ENCODE measurements around the gene NOX5. TPM values are rescaled to one million over a fixed set of nuclear protein-coding genes. Genes with fewer than 3 reads are reported as not detected.

The NOX5 gene
- total RNA-seq, 1 donor from 2014 or later, result not detected

DNA sequence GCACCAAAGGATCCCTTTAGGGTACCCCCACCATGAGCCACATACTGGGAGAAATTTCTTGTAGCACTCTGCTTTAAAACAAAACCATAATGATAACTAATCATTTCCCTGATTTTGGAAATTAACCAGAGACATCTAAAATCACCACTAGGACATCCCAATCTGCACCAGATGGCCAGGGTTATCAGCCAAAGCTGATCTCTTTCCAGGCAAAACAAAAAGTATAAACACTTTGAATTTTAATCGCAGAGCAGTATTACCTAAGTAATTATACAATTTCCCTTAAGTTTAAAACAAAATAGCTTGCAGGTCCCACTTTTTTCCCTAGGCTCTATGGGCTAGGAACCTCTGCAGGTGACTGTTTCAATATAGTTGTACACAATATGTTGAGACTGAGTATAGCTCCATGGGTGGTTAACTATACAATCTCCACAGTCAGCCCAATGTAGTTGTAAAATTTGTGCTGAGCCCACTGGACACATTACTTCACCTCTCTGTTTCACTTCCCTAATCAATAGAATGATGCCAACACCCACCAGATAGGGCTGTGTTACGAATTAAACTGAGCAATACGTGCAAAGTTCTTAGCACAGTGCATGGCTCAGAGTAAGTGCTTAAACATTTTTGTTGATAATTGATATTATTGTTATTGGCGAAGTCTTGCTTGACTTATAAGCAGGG lies 629 bp upstream of the NOX5 start:
- Mint-ChIP-seq H3K36me3 (ENCODE audit: unreplicated experiment) (peaks cover 2% of the 10 kb centered on the region), H3K27ac (ENCODE audit: unreplicated experiment) (no peak overlapping the region), H3K9me3 (ENCODE audit: unreplicated experiment) (peaks cover 7% of the 10 kb centered on the region), H3K4me1 (ENCODE audit: unreplicated experiment) (peaks cover 6% of the 10 kb centered on the region), H3K27me3 (ENCODE audit: unreplicated experiment) (peaks cover 23% of the 10 kb centered on the region), H3K4me3 (ENCODE audit: unreplicated experiment) (no peak overlapping the region)
- DNase-seq (ENCODE audit: extremely low spot score, unreplicated experiment), result peak; percentile 3
- TF ChIP-seq, protein P1, sequence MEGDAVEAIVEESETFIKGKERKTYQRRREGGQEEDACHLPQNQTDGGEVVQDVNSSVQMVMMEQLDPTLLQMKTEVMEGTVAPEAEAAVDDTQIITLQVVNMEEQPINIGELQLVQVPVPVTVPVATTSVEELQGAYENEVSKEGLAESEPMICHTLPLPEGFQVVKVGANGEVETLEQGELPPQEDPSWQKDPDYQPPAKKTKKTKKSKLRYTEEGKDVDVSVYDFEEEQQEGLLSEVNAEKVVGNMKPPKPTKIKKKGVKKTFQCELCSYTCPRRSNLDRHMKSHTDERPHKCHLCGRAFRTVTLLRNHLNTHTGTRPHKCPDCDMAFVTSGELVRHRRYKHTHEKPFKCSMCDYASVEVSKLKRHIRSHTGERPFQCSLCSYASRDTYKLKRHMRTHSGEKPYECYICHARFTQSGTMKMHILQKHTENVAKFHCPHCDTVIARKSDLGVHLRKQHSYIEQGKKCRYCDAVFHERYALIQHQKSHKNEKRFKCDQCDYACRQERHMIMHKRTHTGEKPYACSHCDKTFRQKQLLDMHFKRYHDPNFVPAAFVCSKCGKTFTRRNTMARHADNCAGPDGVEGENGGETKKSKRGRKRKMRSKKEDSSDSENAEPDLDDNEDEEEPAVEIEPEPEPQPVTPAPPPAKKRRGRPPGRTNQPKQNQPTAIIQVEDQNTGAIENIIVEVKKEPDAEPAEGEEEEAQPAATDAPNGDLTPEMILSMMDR (IDR thresholded peaks at IDR 0.05), result no peak

DNA sequence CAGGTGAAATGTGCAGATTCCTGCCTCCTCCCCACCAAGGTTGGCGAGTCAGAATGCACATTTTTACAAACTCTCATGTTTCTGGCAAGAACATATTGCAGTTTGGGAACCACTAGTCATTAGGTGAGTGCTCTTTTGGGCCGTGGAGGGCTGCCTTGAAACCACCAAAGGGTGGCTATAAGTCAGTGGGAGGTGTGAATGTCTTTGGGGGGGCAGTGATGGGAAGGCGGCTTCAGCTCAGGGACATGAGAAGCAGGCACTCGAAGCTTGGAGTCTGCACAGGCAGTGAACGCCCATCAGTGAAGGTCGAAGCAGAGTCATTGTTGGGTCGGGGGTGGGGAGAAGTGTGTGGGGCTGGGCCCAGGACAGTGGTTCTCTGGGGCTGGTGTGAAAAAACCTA lies 1.1 kb downstream of the NOX5 start:
- no peak overlapping the region for H3K4me3 Mint-ChIP-seq (ENCODE audit: unreplicated experiment)
- H3K4me1 Mint-ChIP-seq (ENCODE audit: unreplicated experiment), result no peaks in the 10 kb centered on the region
- TF ChIP-seq, protein P1 (IDR thresholded peaks at IDR 0.05), result no peak
- peak; percentile 40 for DNase-seq (ENCODE audit: extremely low spot score, unreplicated experiment)
- no peaks in the 10 kb centered on the region for H3K9me3 Mint-ChIP-seq (ENCODE audit: unreplicated experiment)
- no peak overlapping the region for H3K27ac Mint-ChIP-seq (ENCODE audit: unreplicated experiment)
- H3K27me3 Mint-ChIP-seq (ENCODE audit: unreplicated experiment), result peaks cover 34% of the 10 kb centered on the region
- H3K36me3 Mint-ChIP-seq (ENCODE audit: unreplicated experiment), result no peaks in the 10 kb centered on the region

DNA sequence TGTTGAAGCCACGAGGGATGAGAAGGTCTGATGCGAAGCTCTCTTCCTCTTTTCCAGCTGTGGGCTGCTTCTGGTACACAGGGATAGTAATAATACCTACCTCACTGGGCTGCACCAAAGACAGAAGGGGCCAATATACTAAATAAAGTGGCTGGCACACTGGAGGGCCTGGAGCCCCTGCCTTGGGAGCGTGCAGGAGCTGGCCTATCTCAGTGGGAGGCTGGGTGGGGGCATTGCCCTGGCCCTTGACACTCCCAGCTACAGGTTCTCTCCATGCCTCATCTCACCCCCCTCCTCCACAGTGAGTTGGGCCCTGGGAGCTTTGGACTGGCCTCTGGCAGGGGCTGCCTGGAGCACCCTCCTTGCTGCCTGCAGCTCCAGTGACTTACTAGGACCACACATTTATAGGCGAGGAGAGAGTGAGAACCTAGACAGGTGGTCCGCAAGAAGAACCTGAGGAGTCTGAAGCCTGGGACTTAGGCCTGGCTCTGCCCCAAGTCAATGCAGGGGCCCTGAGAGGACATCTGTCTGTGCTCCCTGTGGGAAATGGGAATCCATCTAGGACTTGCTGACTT lies 1.6 kb downstream of the NOX5 start:
- Mint-ChIP-seq H3K27ac (ENCODE audit: unreplicated experiment) (no peak overlapping the region), H3K36me3 (ENCODE audit: unreplicated experiment) (no peaks in the 10 kb centered on the region)

DNA sequence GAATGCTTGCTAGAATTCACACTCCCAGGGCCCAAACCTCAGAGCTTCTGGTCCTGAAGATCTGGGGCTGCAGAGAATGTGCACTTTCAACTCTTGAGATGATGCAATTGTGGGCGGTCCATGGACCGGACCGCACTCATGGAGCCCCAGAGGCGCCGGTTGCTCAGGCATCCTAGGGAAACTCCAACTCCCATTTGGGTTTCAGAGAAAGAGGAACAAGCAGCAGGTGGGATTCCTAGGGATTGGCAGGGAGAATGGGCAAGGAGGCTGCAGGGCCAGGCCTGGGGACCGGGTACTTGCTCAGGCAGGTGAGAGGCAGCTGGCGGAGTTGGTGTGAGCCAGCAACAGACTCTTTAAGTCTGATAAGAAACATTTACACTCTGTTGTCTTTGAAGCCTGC lies 3.5 kb downstream of the NOX5 start:
- Mint-ChIP-seq H3K36me3 (ENCODE audit: unreplicated experiment) (no peaks in the 10 kb centered on the region), H3K4me3 (ENCODE audit: unreplicated experiment) (no peak overlapping the region), H3K9me3 (ENCODE audit: unreplicated experiment) (no peaks in the 10 kb centered on the region), H3K27ac (ENCODE audit: unreplicated experiment) (no peak overlapping the region), H3K4me1 (ENCODE audit: unreplicated experiment) (no peaks in the 10 kb centered on the region), H3K27me3 (ENCODE audit: unreplicated experiment) (peaks cover 42% of the 10 kb centered on the region)
- DNase-seq (ENCODE audit: extremely low spot score, unreplicated experiment), result peak; percentile 59
- TF ChIP-seq, protein P1 (IDR thresholded peaks at IDR 0.05), result no peak

More for the DNA sequence above, 1.6 kb downstream of the NOX5 start:
- Mint-ChIP-seq H3K9me3 (ENCODE audit: unreplicated experiment) (no peaks in the 10 kb centered on the region), H3K4me3 (ENCODE audit: unreplicated experiment) (no peak overlapping the region), H3K4me1 (ENCODE audit: unreplicated experiment) (no peaks in the 10 kb centered on the region), H3K27me3 (ENCODE audit: unreplicated experiment) (peaks cover 34% of the 10 kb centered on the region)
- TF ChIP-seq, protein P1 (IDR thresholded peaks at IDR 0.05), result no peak
- peak; percentile 67 for DNase-seq (ENCODE audit: extremely low spot score, unreplicated experiment)

DNA sequence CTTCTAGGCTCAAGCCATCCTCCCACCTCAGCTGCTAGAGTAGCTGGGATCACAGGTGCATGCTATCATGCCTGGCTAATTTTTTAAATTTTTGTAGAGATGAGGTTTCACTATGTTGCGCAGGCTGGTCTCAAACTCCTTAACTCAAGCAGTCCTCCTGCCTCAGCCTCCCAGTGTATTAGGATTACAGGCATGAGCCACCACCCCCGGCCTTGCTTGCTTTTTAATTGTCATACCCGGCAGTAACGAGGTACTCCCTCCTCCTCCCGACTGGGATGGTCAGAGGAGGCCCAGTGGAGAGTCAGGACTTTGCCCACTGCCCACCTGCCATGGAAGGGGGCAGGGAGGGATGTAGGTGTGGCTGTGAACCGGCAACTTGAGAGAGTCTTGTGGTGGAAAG lies 4.5 kb downstream of the NOX5 start:
- Mint-ChIP-seq H3K4me3 (ENCODE audit: unreplicated experiment) (no peak overlapping the region), H3K27ac (ENCODE audit: unreplicated experiment) (no peak overlapping the region), H3K4me1 (ENCODE audit: unreplicated experiment) (no peaks in the 10 kb centered on the region), H3K36me3 (ENCODE audit: unreplicated experiment) (no peaks in the 10 kb centered on the region), H3K9me3 (ENCODE audit: unreplicated experiment) (no peaks in the 10 kb centered on the region), H3K27me3 (ENCODE audit: unreplicated experiment) (peaks cover 45% of the 10 kb centered on the region)
- TF ChIP-seq, protein P1 (IDR thresholded peaks at IDR 0.05), result no peak
- peak; percentile 59 for DNase-seq (ENCODE audit: extremely low spot score, unreplicated experiment)

All from osteocyte (in vitro differentiated cells).